Stimulated activated naive CD8-positive, alpha-beta T cell treated with anti-CD3 and anti-CD28 coated beads, Interleukin-15, amount 100 ng/mL, for 72 hours (primary cell): ENCODE measurements around the gene PRDM2.

ENCODE experiments used
- ATAC-seq: fragments of 150-1000 bp; cut with Tn5 transposase; 2 replicates; pipeline ENCODE4 v1.10.0; 2021; ENCODE audit warnings: mild to moderate bottlenecking, moderate library complexity
- DNase-seq, 2 donors: peaks; one replicate each; pipeline ENCODE4 v3.0.0; 2021 to 2022
- H3K27ac Mint-ChIP-seq, 2 donors: one replicate each; pipeline ENCODE4 v1.8.0; 2022; ENCODE audit warnings: mild to moderate bottlenecking in 2 of 2, mixed read lengths in 2 of 2, moderate library complexity in 2 of 2
- H3K27me3 Mint-ChIP-seq: one replicate; pipeline ENCODE4 v1.8.0; 2022; ENCODE audit warnings: mixed read lengths
- H3K4me1 Mint-ChIP-seq: one replicate; pipeline ENCODE4 v1.8.0; 2022; ENCODE audit warnings: mild to moderate bottlenecking, mixed read lengths
- H3K4me3 Mint-ChIP-seq, 2 donors: one replicate each; pipeline ENCODE4 v1.8.0; 2022; ENCODE audit warnings: mild to moderate bottlenecking in 2 of 2, mixed read lengths in 2 of 2, moderate library complexity in 1 of 2
- H3K9me3 Mint-ChIP-seq, 2 donors: one replicate each; pipeline ENCODE4 v1.8.0; 2022; ENCODE audit warnings: mixed read lengths in 2 of 2

PRDM2 gene

DNA sequence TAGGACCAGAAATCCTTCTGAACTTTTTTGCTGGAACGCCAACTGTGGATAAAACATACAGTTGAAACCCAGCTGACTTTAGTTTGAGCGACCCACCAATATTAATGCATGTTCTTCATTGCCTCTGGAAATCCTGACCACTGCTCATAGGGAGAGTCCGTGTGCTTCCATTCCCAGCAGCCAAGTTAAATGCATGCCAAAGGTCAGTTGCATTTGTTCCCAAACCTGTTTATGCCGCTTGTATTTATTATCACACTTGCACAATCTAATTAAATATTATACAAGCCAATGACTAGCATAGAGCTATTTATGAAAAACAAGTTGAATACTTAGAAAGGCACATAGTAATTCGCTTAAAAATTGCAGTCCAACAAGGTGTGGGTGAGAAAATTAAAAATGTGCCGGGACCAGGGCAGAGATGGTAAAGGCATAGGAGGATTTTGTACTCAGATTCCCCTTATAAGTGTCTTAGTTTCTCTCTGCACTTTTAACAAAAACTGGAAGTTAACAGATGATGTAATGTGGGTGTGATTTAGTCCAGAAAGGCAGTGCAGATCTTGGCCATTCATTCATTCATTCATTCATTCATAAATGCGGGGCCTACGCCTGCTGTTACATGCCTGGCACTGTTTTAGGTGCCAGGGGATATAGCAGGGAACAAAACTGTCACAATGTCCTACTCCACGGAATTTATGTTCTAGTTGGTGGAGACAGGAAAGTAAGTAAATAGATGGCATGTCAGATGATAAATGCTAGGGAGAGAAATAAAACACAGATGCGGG, 99.7 kb downstream of the PRDM2 start:
- peak overlapping the region; percentile 44 to 90 for H3K27ac Mint-ChIP-seq
- H3K27me3 Mint-ChIP-seq = no peaks in the 10 kb centered on the region
- no peaks in the 10 kb centered on the region for H3K9me3 Mint-ChIP-seq
- no peak for DNase-seq
- no peak overlapping the region for H3K4me3 Mint-ChIP-seq
- no peak for ATAC-seq
- peaks cover 48% of the 10 kb centered on the region for H3K4me1 Mint-ChIP-seq

DNA sequence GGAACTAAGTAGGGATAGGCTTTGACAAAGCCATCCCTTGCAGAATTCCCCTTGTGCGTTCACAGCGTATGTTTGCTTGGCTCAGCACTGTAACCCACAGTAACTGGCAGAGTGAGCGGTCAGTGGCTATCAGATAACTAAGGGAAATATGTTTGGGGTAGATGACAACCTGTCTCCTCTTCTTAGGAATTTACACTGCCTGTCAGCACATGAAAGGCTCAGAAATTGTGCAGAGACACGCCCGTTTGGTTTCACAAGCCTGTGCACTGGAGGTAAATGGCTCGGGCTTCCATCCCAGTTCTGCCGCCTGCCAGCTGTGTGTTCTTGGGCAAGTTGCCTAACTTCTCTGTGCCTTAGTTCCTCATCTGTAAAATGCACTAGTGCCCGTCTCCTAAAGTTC, 101.2 kb downstream of the PRDM2 start:
- H3K27me3 Mint-ChIP-seq = no peaks in the 10 kb centered on the region
- peaks cover 33% of the 10 kb centered on the region for H3K4me1 Mint-ChIP-seq
- H3K4me3 Mint-ChIP-seq = no peak overlapping the region
- ATAC-seq (no peak), DNase-seq (no peak)
- H3K9me3 Mint-ChIP-seq = no peaks in the 10 kb centered on the region
- H3K27ac Mint-ChIP-seq = no peak overlapping the region

DNA sequence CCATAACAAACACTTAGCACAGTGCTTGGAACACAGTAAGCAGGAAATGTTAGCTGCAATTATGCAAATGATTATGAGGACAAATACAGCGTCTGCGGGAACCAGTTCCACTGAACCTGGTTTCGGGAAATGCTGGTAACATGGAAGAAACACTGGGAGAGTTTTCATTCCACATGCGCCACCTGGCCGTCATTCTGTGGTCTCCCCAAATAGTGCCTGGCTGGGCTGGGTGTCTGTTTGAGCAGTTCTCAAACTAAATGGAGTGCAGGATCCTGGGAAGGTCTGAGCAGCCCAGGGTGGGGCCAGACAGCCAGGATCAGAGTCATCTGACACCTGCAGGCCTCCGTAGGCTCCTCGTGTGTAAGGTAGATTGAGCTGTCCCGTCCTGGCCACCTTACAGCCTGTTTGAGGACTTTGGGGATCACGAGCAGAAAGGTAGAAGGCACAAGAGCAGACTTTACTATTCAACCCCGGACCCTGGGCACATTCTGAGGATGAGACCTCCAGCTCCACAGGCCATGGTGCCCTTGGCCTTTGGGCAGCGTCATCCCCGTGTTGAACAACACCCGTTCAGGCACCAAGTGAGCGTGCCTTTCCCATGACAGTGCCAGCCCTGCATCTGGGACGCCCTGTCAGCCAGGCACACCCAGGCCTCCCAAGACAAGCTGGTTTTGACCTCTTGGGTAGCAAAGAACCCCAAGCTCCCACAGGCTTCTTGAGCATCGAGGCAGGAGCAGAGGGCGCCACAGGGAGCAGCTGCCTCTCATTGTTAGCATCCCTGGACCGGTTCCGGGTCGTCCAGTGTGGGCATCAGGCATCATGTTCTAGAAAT, 101.9 kb downstream of the PRDM2 start:
- DNase-seq = no peak
- Mint-ChIP-seq H3K27me3 (no peaks in the 10 kb centered on the region), H3K4me1 (peaks cover 33% of the 10 kb centered on the region), H3K4me3 (no peak overlapping the region), H3K9me3 (no peaks in the 10 kb centered on the region), H3K27ac (no peak overlapping the region)
- no peak for ATAC-seq

DNA sequence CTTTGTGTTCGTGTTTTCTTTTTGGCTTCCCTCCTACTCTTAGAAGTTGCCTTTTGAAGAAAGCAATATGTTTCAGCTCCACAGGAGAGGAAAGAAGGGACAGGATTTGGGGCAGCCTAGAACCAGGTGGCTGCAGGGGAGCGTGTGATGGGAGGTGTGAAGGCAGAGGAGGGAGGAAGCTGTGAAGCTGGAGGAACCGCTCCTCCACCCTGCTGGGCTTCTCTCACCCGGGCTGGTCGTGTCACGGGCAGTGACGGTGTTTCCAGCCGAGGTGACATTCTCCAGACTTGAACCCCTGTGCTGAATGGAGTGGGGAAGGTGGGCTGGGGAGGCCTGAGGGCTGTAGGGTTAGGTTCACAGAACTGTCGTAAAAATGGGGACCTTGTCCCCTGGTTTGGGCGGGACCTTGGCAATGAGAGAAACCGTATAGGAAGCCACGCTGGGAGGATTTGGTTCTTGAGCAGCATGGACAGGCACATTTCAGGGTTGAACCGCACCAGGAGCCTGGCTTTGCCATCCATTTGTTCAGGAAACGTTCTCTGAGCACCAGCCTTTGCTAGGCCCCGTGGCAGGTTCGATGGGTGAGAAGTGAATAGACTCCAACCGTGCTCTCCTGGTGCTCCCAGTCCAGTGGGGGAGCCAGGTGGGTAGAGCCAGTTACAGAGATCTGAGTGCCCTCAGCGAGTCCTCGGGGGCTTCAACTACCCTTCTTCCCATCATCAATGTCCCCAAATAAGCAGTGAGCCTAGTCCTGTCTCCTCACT, 103.0 kb downstream of the PRDM2 start:
- DNase-seq = no peak
- ATAC-seq = no peak
- no peaks in the 10 kb centered on the region for H3K27me3 Mint-ChIP-seq
- peaks cover 27% of the 10 kb centered on the region for H3K4me1 Mint-ChIP-seq
- H3K9me3 Mint-ChIP-seq = no peaks in the 10 kb centered on the region
- H3K4me3 Mint-ChIP-seq = no peak overlapping the region
- H3K27ac Mint-ChIP-seq = peak overlapping the region in 1 of 2 donors; percentile 3

DNA sequence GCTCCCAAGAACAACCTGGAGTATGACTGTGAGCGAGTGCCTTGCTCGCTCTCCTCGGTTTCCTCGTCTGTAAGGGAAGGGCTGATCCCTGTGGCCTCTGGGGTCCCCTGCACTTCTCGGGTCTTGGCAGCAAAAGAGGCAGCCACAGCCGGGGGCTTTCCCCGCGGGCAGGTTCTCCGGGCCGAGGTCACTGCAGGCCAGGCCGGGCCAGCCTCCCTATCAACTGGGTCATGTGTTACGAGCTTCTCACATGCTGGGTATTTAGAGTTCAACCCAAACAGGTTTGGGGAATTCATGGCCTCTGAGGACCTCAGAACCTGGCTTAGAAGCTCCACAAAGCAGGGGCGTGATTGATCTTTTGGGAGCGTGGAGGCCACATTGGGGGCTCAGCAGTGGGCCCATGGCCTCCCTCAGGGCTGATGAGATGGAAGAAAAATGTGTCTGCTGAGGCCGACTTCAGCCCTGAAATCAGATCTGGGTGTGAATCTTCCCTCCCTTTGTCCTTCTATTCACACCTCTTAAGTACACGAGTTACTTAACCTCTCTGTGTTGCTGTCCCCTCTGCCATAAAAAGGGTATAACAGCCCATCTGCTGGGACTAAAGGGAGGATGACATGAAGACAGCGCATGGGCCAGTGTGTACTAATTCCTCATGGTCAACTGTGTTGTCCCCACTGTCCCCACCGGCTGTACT, 103.7 kb downstream of the PRDM2 start:
- Mint-ChIP-seq H3K4me3 (no peak overlapping the region), H3K9me3 (no peaks in the 10 kb centered on the region), H3K4me1 (peaks cover 25% of the 10 kb centered on the region), H3K27me3 (no peaks in the 10 kb centered on the region), H3K27ac (no peak overlapping the region)
- DNase-seq = no peak
- ATAC-seq = no peak

DNA sequence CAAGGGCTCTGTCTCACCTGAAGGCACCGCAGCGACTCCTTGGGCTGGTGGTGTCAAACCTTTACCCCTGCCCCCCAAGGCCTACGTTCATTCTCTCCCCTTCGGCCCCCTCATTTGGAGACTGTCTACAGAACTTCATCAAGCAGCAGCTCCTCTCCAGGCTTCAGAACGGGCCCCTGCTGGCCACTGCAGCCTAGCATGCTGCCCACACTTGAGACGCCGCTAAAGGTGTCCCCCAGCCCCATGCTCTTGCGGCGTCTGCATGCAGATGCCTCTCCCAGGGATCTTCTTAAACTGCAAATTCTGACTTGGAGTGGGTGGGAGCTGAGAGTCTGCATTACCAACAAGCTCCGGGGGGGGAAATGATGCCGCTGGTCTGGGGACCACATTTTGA, 104.2 kb downstream of the PRDM2 start:
- ATAC-seq = no peak
- Mint-ChIP-seq H3K4me1 (peaks cover 30% of the 10 kb centered on the region), H3K27ac (no peak overlapping the region), H3K9me3 (no peaks in the 10 kb centered on the region), H3K27me3 (no peaks in the 10 kb centered on the region), H3K4me3 (no peak overlapping the region)
- DNase-seq = no peak

DNA sequence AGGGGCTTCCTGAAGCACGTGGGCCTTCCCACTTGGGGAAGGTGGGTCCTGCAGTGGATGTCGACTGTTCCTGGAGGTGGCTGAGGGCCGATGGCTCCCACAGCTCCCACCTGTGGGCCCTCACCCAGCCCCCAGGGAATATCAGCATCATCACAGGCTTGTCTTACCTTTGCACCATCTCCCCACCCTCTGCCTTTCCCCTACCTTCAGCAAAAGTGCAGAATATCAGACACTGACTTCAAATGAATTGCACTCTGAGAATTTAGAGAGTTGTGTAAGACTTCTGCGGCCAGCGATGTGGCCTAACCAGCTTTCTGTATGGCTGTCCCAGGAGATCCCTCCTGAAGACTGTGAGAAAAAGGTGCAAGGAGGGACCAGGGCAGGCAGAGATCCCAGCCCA, 105.4 kb downstream of the PRDM2 start:
- Mint-ChIP-seq H3K9me3 (no peaks in the 10 kb centered on the region), H3K27me3 (no peaks in the 10 kb centered on the region), H3K27ac (no peak overlapping the region), H3K4me3 (no peak overlapping the region), H3K4me1 (peaks cover 31% of the 10 kb centered on the region)
- ATAC-seq (no peak), DNase-seq (no peak)

DNA sequence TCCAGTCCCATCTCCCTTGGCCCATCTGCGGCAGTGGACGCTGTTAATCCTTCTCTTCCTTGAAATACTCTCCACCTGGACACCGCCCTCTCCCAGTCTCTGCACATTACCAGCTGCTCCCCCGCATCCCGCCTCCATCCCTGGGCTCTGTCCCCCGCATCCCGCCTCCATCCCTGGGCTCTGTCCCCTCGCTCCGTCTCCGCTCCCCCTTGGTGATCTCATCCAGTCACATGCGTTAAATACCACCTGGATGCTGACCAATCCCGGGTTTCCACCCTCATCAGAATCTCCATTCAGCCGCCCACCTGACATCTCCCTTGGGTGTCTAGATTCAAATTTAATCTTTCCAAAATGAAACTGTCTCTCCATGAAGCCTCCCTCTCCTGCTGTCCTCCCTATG, 106.1 kb downstream of the PRDM2 start:
- DNase-seq = no peak
- Mint-ChIP-seq H3K4me1 (peaks cover 30% of the 10 kb centered on the region), H3K27me3 (no peaks in the 10 kb centered on the region), H3K27ac (peak overlapping the region in 1 of 2 donors; percentile 38), H3K4me3 (no peak overlapping the region), H3K9me3 (no peaks in the 10 kb centered on the region)
- no peak for ATAC-seq

DNA sequence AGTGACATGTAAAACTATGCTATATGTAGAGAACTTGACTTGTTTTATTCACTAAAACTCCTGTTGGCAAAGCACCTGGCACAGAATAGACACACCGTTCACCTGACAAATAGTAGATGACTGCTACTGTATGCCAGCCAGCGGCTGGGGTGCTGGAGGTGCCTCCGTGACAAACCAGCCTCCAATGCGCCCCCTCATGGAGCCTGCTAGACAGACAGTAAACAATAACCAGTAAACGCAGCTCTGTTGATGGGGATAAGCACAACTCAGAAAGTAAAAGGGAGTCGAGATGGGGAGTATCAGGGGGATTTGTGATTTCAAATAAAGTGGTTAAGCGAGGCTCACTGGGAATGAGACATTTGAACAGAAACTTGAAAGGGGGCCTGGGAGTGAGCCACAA, 107.2 kb downstream of the PRDM2 start:
- no peaks in the 10 kb centered on the region for H3K27me3 Mint-ChIP-seq
- H3K27ac Mint-ChIP-seq = peak overlapping the region in 1 of 2 donors; percentile 61
- no peak for DNase-seq
- peaks cover 40% of the 10 kb centered on the region for H3K4me1 Mint-ChIP-seq
- ATAC-seq = no peak
- no peak overlapping the region for H3K4me3 Mint-ChIP-seq
- no peaks in the 10 kb centered on the region for H3K9me3 Mint-ChIP-seq

DNA sequence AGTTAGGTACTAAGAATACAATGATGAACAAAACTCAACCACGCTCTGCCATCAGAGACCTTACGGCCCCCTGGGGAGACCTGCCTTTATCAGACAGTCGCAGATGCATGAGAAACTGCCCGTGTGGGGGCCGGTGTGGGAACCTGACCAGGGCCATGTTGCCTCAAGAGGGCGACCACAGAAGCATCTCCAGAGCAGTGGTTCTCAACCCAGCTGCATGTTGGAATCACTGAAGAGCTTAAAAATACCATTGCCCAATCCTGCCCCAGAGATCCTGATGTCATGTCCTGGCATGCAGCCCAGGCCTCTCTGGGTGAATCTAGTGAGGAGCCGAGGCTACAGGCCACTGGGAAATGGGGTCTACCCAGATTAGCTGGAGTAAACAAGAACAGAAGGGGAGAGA, 108.7 kb downstream of the PRDM2 start:
- no peak overlapping the region for H3K27ac Mint-ChIP-seq
- H3K9me3 Mint-ChIP-seq = no peaks in the 10 kb centered on the region
- H3K4me3 Mint-ChIP-seq = no peak overlapping the region
- DNase-seq (no peak), ATAC-seq (no peak)
- peaks cover 48% of the 10 kb centered on the region for H3K4me1 Mint-ChIP-seq
- no peaks in the 10 kb centered on the region for H3K27me3 Mint-ChIP-seq

DNA sequence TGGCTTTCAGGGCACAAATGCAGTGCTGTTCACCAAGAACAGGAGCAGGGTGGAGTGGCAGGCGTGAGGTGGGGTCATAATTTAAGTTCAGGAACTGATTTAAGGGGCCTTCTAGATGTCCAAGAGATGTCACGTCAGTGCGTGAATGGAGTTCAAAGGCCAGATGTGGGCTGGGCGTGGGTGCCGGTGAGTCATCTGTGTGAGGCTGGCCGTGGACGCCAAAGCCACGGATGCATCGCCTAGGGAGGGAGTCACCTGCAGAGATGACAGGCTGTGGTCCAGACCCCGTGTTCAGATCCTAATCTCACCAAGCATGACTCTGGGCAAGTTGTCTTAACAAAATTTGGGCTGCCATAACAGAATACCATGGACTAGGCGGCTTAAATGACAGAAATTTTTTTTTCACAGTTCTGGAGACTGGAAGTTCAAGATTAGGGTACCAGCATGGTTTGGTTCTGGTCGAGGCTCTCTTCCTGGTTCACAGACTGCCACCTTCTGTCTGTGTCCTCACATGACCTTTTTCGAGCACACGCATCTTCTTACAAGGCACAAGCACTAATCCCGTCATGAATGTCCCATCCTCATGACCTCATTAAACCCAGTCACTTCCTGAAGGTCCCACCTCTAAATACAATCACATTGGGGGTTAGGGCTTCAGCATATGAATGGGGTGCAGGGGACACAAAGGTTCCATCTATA, 109.6 kb downstream of the PRDM2 start:
- peaks cover 48% of the 10 kb centered on the region for H3K4me1 Mint-ChIP-seq

DNA sequence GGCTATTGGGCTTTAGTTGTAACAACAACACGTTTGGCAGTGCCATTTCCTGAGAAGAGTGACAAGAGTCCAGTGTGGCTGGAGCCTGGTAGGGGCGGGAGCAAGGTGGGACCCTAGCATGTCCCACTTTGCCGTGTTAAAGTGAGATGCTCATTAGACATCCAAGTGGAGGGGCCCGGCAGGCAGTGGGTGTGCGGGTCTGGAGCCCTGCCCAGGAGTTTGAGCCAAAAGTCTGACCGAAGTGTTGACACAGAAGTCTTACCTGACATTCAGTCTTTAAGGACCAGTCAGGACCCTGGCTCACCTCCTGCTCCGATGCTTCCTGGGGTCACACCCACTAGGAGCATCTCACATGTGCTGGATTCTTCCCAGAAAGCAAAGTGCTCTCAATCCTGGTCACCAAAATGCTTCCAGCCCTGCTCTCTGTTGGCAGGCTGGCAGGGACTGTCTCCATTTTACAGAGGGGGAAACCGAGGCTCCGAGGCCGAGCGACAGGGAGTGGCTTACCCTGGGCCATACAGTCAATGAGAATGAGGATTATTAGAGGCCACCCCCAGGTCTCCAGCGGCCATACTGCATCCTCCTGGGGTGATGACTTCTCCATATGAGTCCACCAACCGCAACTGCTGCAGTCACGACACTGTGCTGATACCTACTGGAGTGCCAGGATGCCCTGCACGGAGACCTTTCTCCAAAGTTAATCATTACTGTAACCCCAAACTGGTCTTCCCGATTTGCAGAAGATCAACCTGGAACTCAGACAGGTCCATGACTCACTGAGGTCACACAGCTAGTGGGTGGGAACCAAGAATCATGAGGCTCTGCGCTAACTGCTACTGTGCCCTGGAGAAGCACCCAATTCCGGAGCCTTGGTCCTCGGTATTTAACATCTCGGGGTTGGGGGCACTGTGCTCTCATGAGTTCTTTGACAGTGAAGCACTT, 112.7 kb downstream of the PRDM2 start:
- Mint-ChIP-seq H3K27me3 (no peaks in the 10 kb centered on the region), H3K27ac (no peak overlapping the region), H3K4me1 (peaks cover 36% of the 10 kb centered on the region), H3K9me3 (no peaks in the 10 kb centered on the region), H3K4me3 (no peak overlapping the region)
- DNase-seq = no peak
- no peak for ATAC-seq

More for the DNA sequence above, 109.6 kb downstream of the PRDM2 start:
- Mint-ChIP-seq H3K27ac (no peak overlapping the region), H3K27me3 (no peaks in the 10 kb centered on the region), H3K4me3 (no peak overlapping the region), H3K9me3 (no peaks in the 10 kb centered on the region)
- peak; percentile 47 for ATAC-seq
- DNase-seq = no peak

DNA sequence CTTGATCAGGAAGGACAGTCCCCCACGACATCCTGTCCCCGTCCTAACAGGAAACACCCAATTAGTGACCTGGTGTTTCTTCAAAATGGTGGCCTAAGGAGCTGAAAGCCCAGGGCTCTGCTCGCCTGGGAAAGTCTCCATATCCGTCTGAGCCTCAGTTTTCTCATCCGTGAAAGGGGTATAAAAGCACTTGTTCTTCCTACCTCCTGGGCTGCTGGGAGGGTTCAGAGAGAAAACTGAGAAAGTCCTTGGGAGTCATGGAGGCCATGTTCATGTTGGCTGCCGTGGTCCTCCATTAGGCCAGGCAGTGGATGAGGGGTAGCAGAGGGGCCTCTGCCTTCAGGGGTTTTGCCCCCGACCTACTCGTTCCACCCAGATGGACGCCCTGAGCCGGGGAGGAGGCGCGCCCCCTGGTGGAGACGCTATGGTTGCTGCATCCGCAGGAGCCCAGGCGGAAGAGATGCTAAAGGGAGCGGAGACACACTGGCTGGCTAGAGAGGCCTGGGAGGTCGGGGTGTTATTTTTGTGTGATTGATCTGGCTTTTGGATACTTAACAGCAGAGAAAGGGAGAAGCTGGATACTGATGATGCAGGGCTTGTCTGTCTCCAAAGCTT, 113.5 kb downstream of the PRDM2 start:
- Mint-ChIP-seq H3K4me1 (peaks cover 36% of the 10 kb centered on the region), H3K4me3 (no peak overlapping the region), H3K9me3 (no peaks in the 10 kb centered on the region), H3K27me3 (no peaks in the 10 kb centered on the region), H3K27ac (peak overlapping the region in 1 of 2 donors; percentile 50)
- DNase-seq (peak; percentile 52 to 58), ATAC-seq (peak; percentile 54)

DNA sequence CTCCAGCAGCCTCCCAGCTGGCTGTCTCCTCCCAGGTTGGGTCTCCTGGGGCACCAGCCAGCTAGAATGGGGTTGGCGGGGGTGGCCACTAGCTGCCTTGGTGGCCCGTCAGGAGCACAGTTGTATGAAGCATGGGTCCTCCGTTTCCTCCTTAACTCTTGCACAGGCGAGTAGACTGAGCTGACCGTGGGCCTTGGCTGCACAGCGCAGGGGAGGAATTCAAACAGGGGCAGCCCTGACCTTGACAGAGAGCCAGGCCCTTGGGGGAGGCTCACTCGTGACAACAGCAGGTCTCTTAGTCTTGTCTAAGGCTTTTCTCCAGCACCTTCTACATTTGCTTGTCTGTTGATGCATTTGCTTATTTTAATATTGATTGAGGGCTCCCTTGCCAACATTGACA, 114.1 kb downstream of the PRDM2 start:
- Mint-ChIP-seq H3K4me1 (peaks cover 32% of the 10 kb centered on the region), H3K9me3 (no peaks in the 10 kb centered on the region), H3K27me3 (no peaks in the 10 kb centered on the region), H3K4me3 (no peak overlapping the region), H3K27ac (no peak overlapping the region)
- DNase-seq (no peak), ATAC-seq (no peak)
